DOHH2 (cell line): ENCODE results near the gene C6orf62.
"Not testable (repeated sequence)": the region's sequence is repeated elsewhere in the genome, so short reads cannot be mapped to it uniquely, and the experiment has no call there.

Source experiments
- CTCF ChIP-seq: fragments of 200-600 bp; sonication (generic); IDR thresholded peaks from one replicate; pipeline ENCODE4 v1.5.1; 2014; ENCODE audit warnings: antibody characterized with exemption, mild to moderate bottlenecking, low read depth, low read length; ENCODE audit not compliant: poor library complexity, severe bottlenecking
- EZH2phosphoT487 ChIP-seq: fragments of 200-600 bp; sonication (generic); IDR thresholded peaks from 2 replicates; pipeline ENCODE4 v1.6.1; 2017; ENCODE audit warnings: borderline replicate concordance, mild to moderate bottlenecking, antibody characterized with exemption, low read length, moderate library complexity, mixed read lengths

DNA sequence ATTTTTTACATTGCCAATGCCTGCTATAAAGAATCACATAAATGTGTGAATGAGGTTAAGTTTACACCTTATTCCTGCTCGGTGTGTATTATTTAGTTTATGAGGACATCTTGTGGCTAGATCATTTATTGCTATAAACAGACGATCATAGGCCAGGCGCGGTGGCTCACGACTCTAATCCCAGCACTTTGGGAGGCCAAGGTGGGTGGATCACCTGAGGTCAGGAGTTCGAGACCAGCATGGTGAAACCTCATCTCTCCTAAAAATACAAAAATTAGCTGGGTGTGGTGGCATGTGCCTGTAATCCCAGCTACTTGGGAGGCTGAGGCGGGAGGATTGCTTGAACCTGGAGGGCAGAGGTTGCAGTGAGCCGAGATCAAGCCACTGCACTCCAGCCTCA, 23.3 kb downstream of the C6orf62 start:
- peak; percentile 60 for TF ChIP-seq CTCF
- not testable (repeated sequence) for TF ChIP-seq EZH2phosphoT487
